Thyroid gland (tissue), 4 donors: Measurements from ENCODE around the gene PDS5A. TPM values are rescaled to one million over a fixed set of nuclear protein-coding genes. Genes with fewer than 3 reads are reported as not detected.
A peak's percentile ranks its signal among the peaks of the same experiment; 100 is the strongest.

Experiments
- DNase-seq, 2 donors: peaks; one replicate each; pipeline ENCODE4 v3.0.0-alpha.2; 2019
- H3K27ac ChIP-seq, 3 donors: fragments of 200-600 bp; sonication (generic); 1 replicate in 2 of 3; 2 replicates in 1 of 3; pipeline ENCODE4 v1.5.1; 2016 to 2019; ENCODE audit warnings: mild to moderate bottlenecking in 1 of 3, moderate library complexity in 1 of 3
- H3K27me3 ChIP-seq: fragments of 200-600 bp; sonication (generic); one replicate; pipeline ENCODE4 v1.5.1; 2019
- H3K36me3 ChIP-seq, 2 donors: fragments of 200-600 bp; sonication (generic); one replicate each; pipeline ENCODE4 v1.5.1; 2016 to 2019
- H3K4me1 ChIP-seq, 2 donors: fragments of 200-600 bp; sonication (generic); one replicate each; pipeline ENCODE4 v1.5.1; 2017 to 2019
- H3K4me3 ChIP-seq, 3 donors: fragments of 200-600 bp; sonication (generic); replicated peaks in 1 of 3; 1 replicate in 2 of 3; 2 replicates in 1 of 3; pipeline ENCODE4 v1.5.1; 2016; ENCODE audit warnings: mild to moderate bottlenecking in 1 of 3
- H3K9me3 ChIP-seq: fragments of 200-600 bp; sonication (generic); one replicate; pipeline ENCODE4 v1.5.1; 2017
- CTCF ChIP-seq, 6 experiments: fragments of 200-600 bp in 3 of 6; fragments of 450-650 bp in 3 of 6; sonication (generic) in 3 of 6; IDR thresholded peaks; one replicate each; pipeline ENCODE4 v1.5.1; 2016 to 2019; ENCODE audit warnings: antibody characterized with exemption in 6 of 6, mild to moderate bottlenecking in 2 of 6, inconsistent platforms in 1 of 6, moderate library complexity in 1 of 6
- POLR2A ChIP-seq, 2 donors: fragments of 450-650 bp; IDR thresholded peaks; one replicate each; pipeline ENCODE4 v1.6.1; 2017; ENCODE audit warnings: antibody characterized with exemption in 2 of 2, mild to moderate bottlenecking in 2 of 2, moderate library complexity in 1 of 2
- WGBS, 2 donors: methylation state at CpG; one replicate each; pipeline ENCODE4 v1.1.5; 2017; 5-methylcytosine and 5-hydroxymethylcytosine counted together
- intact Hi-C: fragments of 100-400 bp; cut with DNase I; formaldehyde crosslinking; loops from one replicate; pipeline ENCODE4 v1.15.1; 2023
- total RNA-seq, 4 donors: library from RNA; depleted of rRNA; stranded (reverse); fragments of >200 nt; gene quantifications; one replicate each; pipeline ENCODE4 v1.2.3, GENCODE V29; 2016

Gene PDS5A
- total RNA-seq, 4 donors from 2014 or later: 92.3 to 133 (median 103) TPM

- WGBS, 2 donors: 96 to 98% methylated on average over 5 of the region's 5 CpGs
Observed at GRCh38 chr4:39963656-39964055, 14.1 kb downstream of the PDS5A start.

GRCh38 chr4:39961311-39961877 is 16.3 kb downstream of the PDS5A start:
- H3K4me3 ChIP-seq: no peak overlapping the region
- no peaks in the 10 kb centered on the region for H3K9me3 ChIP-seq
- H3K27me3 ChIP-seq: no peaks in the 10 kb centered on the region
- peaks cover 9 to 11% of the 10 kb centered on the region in 2 donors for H3K4me1 ChIP-seq
- peak overlapping the region in 1 of 3 donors; percentile 27 for H3K27ac ChIP-seq
- H3K36me3 ChIP-seq: no peaks in the 10 kb centered on the region
- 94 to 95% methylated on average over 12 of the region's 12 CpGs for WGBS, 2 donors
- no peak for DNase-seq
- intact Hi-C loops: loop anchor here (10.0 kb wide), 1 partner anchor 47 kb away; no protein-coding TSS in a partner anchor
- TF ChIP-seq CTCF (IDR thresholded peaks at IDR 0.05): no peak
- no peak for TF ChIP-seq POLR2A (IDR thresholded peaks at IDR 0.05)

More at GRCh38 chr4:39963656-39964055, 14.1 kb downstream of the PDS5A start:
- Histone ChIP-seq H3K36me3 (peaks cover 0 to 3% of the 10 kb centered on the region in 2 donors), H3K27ac (no peak overlapping the region), H3K27me3 (no peaks in the 10 kb centered on the region), H3K9me3 (no peaks in the 10 kb centered on the region), H3K4me1 (peaks cover 9 to 11% of the 10 kb centered on the region in 2 donors), H3K4me3 (no peak overlapping the region)
- no peak for DNase-seq
- intact Hi-C loops: loop anchor here (10.0 kb wide), 1 partner anchor 49 kb away; no protein-coding TSS in a partner anchor
- TF ChIP-seq POLR2A (IDR thresholded peaks at IDR 0.05): no peak
- TF ChIP-seq CTCF (IDR thresholded peaks at IDR 0.05): no peak

GRCh38 chr4:39950861-39951481 is 26.7 kb downstream of the PDS5A start:
- H3K9me3 ChIP-seq: no peaks in the 10 kb centered on the region
- H3K4me3 ChIP-seq: no peak overlapping the region
- TF ChIP-seq POLR2A (IDR thresholded peaks at IDR 0.05) (no peak), CTCF (IDR thresholded peaks at IDR 0.05) (no peak)
- no peak overlapping the region for H3K27ac ChIP-seq
- peaks cover 28 to 30% of the 10 kb centered on the region in 2 donors for H3K4me1 ChIP-seq
- H3K27me3 ChIP-seq: no peaks in the 10 kb centered on the region
- H3K36me3 ChIP-seq: no peaks in the 10 kb centered on the region
- intact Hi-C loops: no loop called here
- DNase-seq: no peak

GRCh38 chr4:39947963-39948362 is 29.7 kb downstream of the PDS5A start:
- H3K4me1 ChIP-seq: peaks cover 25% of the 10 kb centered on the region in 2 donors
- 88 to 95% methylated on average over 2 of the region's 2 CpGs for WGBS, 2 donors

More at GRCh38 chr4:39947963-39948362, 29.7 kb downstream of the PDS5A start:
- no peak for TF ChIP-seq CTCF (IDR thresholded peaks at IDR 0.05)
- TF ChIP-seq POLR2A (IDR thresholded peaks at IDR 0.05): no peak
- H3K36me3 ChIP-seq: no peaks in the 10 kb centered on the region
- no peak overlapping the region for H3K27ac ChIP-seq
- no peaks in the 10 kb centered on the region for H3K9me3 ChIP-seq
- no peak overlapping the region for H3K4me3 ChIP-seq
- intact Hi-C loops: no loop called here
- H3K27me3 ChIP-seq: no peaks in the 10 kb centered on the region
- no peak for DNase-seq
